Measurements from ENCODE around the gene TRAIP. TPM values are rescaled to one million over a fixed set of nuclear protein-coding genes. Genes with fewer than 3 reads are reported as not detected.

TRAIP gene
- total RNA-seq, 1 donor from 2014 or later, result not detected

DNA sequence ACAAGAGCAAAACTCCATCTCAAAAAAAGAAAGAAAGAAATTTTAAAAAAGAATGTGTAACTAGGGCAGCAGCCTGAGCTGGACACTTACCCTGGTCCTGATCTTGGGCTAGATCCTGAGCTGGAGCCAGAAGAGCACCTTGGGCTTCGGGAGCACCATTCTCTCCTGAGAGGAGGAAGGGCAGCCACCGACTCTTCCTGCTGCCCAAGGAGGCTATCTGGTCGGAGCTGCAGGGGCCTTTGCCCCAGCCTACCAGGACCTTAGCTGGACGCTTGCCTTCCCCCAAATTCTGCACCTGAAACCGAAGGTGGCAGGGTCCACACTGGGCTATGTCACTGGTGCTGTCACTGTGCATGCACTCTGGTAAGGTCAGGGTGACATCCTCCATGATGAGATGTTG lies 20.2 kb upstream of the TRAIP start:
- DNase-seq (ENCODE audit: low spot score), result no peak

- no peak for DNase-seq (ENCODE audit: low spot score)
Measured at GRCh38 chr3:49873623-49874022, 17.3 kb upstream of the TRAIP start.

DNA sequence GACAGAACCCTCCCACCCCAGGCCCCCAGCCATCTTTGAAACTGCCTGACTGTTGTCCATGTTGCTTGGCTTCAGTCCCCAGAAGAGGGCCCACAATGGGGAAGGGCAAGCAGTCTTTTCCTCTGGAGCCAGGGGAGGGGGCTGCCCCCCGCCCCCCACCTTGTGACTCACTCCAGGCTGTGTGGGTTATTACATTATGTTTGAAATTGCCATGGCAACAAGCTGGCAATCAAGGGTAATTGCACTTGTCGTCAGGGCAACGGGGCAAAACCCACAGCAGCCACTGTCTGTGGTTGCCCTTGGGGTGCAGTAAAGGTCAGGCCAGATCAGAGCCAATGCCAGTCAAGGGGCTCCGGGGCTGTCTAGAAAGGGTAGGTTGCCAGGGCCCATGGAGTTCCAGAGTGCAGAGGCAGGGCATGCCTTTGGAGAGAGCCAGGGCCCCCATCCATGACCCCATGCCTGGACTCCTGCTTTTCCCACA lies 16.5 kb upstream of the TRAIP start:
- no peak for DNase-seq (ENCODE audit: low spot score)

DNA sequence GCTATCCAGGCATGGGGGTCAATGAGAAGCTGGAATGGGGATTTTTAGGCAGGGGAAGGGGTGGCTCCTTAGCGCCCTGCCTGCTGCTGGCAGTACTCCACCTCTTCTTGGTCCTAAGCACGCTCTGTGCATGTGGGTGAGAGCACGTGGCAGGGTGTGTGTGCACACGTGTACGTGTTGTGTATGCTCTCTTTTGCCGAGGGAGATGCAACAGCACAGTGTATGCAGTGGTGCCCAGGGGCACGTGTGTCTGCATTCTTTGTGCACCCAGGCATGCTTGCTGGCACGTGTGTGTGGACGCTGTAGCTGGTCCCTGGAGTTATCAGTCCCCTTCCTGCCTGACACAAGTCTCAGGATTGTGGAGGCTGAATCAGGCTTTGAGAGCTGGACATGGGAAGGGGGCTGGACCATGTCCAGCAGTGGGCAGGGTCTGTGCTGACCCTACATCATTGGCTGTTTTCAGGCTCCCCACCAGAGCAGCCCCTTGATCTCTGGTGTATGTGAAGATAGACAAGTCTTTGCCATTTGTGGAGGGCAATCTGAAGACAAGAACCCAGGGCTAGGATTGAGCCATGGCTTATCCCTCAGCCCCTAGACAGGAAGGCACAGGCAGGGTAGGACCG lies 15.3 kb upstream of the TRAIP start:
- no peak for DNase-seq (ENCODE audit: low spot score)

DNA sequence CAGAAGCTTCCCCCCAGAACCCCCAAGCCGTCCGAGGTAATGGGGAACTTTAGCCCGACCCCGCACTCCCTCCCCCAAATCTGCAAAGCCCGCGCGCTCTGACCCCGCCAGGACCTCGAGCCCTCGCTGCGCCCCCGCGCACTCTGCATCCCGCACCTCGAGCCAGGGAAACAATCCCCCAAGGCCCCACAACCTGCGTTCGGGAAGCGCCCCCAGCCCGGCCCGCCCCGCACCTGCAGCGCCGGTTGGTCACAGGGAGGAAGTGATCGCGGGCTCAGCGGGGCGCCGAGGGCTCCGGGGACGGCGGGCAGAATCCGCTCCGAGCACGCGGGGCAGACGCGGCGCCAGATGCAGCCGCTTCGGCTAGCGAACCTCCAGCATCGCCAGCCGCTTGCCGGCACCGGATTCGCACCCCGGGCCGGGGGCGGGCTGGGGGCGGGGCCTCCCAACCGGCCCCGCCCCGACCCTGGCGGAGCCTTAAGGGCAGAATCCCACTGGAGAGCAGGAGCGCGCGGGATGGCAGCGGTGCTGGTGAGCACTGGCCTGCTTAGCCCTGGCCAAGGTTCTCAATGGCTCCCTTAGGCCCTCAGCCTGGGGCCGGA lies 13.3 kb upstream of the TRAIP start, which contains the start of gene CAMKV:
Gene CAMKV (minus strand): TSS at position 382 of the 602 bp plus-strand sequence. CDS start 7,518 bp downstream, outside the sequence.
- DNase-seq (ENCODE audit: low spot score), result no peak

DNA sequence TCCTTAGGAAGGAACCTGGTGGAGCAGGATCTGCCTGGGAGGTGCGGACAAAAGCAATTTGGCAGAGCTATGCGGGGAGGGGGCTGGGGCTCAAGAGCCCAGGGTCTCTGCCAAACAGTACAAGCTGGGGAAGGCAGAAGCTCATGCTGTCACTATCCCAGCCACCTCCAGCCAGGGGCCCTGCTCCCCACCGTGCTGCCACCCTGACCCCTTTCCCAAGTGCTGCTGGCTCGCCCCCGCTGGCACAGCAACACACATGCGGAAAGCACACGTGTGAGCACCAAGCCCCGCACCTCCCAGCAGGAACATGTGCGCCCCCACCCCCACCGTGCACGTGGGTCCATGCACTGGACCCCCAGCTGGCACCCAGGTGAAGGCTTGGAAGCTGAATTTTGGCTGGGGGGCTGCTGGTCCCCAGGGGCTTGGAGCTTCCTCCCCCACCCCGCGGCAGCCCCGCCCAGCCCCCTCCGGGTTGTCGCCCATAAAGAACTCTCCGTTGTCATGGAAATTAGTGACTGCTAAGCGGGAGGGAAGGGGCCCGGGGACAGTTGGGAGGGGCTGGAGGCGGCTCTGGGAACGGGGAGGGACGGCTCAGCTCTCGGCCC lies 12.6 kb upstream of the TRAIP start:
- no peak for DNase-seq (ENCODE audit: low spot score)

DNA sequence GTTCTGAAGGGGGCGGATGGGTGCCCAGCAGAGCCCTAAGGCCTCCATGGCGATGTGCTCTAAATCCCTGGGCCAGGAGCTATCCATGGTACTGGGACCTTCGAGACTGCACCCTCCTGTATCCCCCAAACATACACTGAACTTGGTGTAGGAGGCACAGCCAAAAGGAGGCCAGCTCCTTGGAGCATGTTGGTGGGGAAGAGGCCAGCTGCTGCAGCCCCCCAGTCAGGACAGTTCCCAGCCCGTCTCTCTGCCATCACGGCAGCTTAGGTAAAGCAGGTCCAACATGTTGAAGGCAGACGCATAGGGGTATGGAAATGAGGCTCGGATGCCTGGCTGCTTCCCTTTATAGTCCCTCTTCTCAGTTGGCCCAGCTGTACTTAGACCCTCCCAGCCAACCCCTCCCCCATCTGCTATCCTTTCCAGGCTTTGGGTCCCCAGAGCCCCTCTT lies 11.5 kb upstream of the TRAIP start:
- peak; percentile 19 for DNase-seq (ENCODE audit: low spot score)

DNA sequence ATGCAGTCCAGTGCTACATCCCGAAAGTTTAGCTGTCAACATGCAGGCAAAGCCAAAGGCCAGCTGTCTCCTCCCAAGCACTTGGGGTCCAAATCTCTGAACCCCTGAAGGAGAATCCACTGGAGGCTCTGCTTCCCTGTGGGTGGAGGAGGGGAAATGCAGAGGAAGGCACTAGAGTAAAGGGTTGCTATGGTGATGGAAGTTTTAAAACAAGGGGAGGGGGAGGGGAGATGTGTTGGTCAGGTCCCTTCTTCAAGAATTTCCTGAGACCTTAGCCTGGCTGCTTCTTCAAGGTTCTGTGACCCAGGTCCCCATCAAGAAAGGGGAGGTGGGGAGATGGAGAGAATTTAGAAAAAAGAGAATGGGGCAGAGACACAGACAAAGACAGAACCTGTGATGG lies 11.0 kb upstream of the TRAIP start:
- DNase-seq (ENCODE audit: low spot score), result no peak

- DNase-seq (ENCODE audit: low spot score), result no peak
Measured at GRCh38 chr3:49865198-49865784, 8.9 kb upstream of the TRAIP start.

DNA sequence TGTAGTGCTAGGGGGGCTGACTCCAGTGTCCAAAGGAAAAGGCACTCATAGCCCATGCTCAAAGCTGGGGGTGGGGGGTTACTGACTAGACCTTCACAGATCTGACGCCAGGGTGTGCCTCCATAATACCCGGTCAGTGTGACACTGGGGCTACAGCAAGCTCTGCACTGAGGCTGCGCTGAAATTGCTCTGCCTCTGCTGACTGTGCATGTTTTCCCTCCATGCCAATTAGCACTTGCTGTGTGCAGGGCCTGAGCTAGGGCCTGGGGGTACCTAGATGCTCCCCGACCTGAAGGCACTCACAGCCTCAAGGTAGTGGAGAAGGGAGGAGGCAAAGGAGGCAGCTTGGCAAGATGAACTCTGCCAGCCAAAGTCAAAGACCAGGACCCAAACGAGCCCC lies 8.1 kb upstream of the TRAIP start:
- DNase-seq (ENCODE audit: low spot score), result no peak

DNA sequence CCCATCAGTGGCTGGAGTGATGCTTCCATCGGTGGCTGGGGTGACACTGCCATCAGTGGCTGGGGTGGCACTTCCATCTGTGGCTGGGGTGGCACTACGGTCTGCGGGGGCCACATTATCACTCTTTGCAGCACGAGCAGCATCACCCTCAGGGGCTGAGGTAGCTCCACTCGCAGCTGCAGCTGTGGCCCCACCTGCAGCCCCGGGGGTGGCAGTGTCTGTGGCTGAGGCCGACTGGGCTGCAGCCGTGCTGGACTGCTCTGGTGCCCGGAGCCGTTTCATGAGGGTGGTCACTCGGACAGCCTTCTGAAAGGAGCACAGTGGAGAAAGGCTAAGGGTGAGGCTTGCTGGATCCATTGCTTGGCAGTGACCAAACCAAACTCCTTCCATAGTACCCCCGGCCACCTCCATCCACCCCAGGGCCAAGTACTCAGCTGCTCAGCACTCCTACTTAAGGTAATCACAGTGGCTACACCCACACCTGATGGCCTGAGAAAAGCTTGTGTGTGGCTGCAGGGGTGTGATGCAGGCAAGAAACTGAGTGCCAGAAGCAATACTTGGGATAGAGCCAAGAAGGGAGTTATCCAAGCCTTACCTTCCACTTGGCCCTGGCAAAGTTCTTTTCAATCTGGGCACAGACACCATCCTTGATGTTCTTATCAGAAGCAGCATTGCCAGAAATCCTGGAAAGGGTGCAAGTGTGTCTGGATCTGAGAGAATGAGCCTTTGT lies 3.4 kb upstream of the TRAIP start:
- DNase-seq (ENCODE audit: low spot score), result no peak

DNA sequence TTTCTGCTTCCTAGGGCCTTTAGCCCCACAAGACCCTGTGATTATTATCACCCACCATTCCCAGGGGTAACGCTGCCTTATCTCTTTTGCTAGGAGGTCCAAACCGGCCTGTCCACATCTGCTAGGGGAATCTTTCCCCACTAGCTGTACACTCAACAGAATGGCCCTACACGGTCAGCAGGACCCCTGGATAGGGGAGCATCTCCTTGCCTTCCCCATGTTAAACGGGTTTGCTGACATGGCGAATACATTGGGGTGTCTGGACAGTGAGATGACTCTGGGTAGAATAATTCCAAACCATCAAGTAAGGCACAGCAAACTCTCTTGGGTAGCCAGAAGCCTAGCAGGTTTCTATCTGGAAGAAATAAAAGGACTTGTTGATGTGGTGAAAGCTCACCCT lies 702 bp downstream of the TRAIP start:
- DNase-seq (ENCODE audit: low spot score), result no peak

GRCh38 chr3:49845694-49846093 lies 10.7 kb downstream of the TRAIP start:
- no peak for DNase-seq (ENCODE audit: low spot score)

DNA sequence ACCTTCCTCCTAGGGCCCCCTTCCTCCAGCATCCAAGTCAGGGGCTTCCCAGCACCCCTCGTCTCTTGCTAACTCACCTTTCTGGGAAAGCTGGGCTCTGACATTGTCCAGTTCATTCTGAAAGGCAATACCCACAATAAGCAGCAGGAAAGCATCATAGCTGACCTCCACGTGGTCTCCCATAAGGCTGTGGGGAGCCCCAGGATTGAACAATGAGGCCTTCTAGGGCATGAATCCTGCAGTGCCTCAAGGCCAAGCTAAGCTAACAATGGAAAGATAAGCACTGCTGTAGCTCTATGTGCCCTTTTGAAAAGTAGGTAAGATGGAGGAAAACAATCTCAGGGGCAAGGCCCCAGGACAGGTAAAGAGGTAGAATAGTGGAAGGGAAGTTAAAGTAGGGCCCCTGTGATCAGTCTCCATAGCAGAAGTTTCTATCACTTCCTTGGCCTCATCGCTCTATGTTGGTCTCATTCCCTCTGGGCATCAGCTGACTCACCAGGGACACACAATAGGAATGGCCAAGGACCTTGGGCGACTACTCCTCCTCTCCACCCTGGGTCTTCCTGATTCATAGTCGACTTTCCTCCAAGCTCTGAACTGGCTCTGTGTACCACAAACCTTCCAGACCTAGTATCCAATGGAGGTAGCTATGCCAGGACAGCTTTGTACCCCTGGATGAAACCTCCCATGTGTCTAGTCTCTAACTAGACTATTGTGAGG lies 11.7 kb downstream of the TRAIP start:
- no peak for DNase-seq (ENCODE audit: low spot score)

DNA sequence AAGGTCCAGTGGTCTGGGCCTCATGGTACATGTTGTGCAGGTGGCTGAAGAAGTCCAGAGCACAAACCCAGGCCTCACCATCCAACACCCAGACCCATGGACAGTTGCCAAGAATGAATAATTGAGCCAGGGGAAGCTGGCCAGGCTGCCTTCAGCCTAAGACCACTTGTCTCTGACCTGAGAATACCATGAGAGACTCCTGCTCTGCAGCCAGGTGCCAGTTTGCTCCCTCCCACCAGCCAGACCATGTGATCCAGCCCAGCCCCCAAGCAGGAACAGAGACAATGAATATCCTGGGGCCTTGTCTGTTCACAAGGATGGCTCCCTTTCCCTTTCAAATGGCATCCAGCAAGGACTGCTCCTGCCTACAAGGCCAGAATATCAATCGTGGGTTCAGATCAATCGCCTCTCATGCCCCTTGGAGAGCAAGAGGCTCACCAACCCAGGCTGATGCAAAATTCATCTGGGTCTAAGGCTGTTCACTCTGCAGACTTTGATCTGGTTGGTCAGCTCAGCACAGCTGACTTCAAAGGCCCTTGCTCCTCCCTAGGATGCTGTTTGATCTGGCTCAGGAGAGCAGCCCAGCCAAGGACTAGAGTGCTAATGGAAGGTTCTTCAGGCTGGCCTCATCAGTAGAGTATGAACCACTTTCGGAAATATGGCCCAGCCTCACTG lies 13.4 kb downstream of the TRAIP start:
- DNase-seq (ENCODE audit: low spot score), result no peak

- DNase-seq (ENCODE audit: low spot score), result no peak
Measured at GRCh38 chr3:49841806-49842205, 14.6 kb downstream of the TRAIP start.

- DNase-seq (ENCODE audit: low spot score), result no peak
Measured at GRCh38 chr3:49841126-49841696, 15.2 kb downstream of the TRAIP start.

GRCh38 chr3:49840388-49840787 lies 16.0 kb downstream of the TRAIP start:
- peak; percentile 31 for DNase-seq (ENCODE audit: low spot score)

DNA sequence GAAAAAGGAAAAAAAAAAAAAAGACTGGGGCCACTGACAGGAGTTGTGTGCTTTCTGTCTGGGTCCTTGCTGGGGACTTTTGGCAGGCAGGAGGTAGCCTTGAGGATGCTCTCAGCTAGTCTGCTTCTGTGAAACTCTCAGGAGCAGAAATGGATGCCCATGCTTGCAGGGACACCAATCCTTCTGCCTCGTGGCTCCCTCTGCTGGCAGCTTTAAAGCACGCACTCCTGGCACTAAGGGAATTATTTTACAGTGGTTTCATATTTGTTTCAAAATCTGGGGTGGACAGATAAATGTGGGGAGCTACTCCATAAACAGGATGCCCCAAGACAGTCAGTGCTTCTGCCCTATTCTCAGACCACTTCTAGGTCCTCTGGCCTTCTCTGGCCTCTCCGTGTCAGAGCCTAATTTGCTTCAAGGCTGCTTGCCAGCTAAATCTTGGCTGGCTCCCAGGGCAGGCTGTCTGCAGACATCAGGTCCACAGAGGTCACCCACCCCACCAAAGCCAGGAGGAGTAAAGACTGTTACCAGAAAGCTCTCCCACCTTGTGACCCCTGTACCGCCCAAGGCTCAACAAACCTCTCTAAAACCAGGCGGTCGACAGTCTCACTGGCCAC lies 17.1 kb downstream of the TRAIP start:
- peak; percentile 88 for DNase-seq (ENCODE audit: low spot score)

GRCh38 chr3:49831341-49831740 lies 25.0 kb downstream of the TRAIP start:
- no peak for DNase-seq (ENCODE audit: low spot score)
